IMR-90 (cell line): ENCODE results near the gene MAP2K5.

ENCODE experiments used
- BHLHE40 ChIP-seq: fragments of 150-350 bp; IDR thresholded peaks from 2 replicates; pipeline ENCODE4 v1.6.1; 2016; ENCODE audit warnings: mild to moderate bottlenecking, low read depth, low read length
- CEBPB ChIP-seq: IDR thresholded peaks from 2 replicates; pipeline ENCODE4 v1.6.1; 2012; ENCODE audit warnings: low read depth, low read length, improper control_type of control experiment
- CHD1 ChIP-seq: IDR thresholded peaks from 2 replicates; pipeline ENCODE4 v1.6.1; 2012; ENCODE audit warnings: low read depth, low read length, improper control_type of control experiment
- FOS ChIP-seq: fragments of 150-350 bp; IDR thresholded peaks from 2 replicates; pipeline ENCODE4 v1.6.1; 2016; ENCODE audit warnings: low read depth, low read length
- MAFK ChIP-seq: IDR thresholded peaks from 2 replicates; pipeline ENCODE4 v1.6.1; 2012; ENCODE audit warnings: low read depth, low read length, improper control_type of control experiment
- NFE2L2 ChIP-seq: fragments of 150-350 bp; IDR thresholded peaks from 2 replicates; pipeline ENCODE4 v1.6.1; 2016; ENCODE audit warnings: low read depth, mild to moderate bottlenecking, low read length
- POLR2A ChIP-seq: IDR thresholded peaks from 2 replicates; pipeline ENCODE4 v1.6.1; 2012; ENCODE audit warnings: mild to moderate bottlenecking, low read depth, low read length
- RAD21 ChIP-seq: IDR thresholded peaks from 2 replicates; pipeline ENCODE4 v1.6.1; 2012; ENCODE audit warnings: low read length, improper control_type of control experiment
- RCOR1 ChIP-seq: IDR thresholded peaks from 2 replicates; pipeline ENCODE4 v1.6.1; 2012; ENCODE audit warnings: mild to moderate bottlenecking, low read length, improper control_type of control experiment; ENCODE audit not compliant: insufficient replicate concordance
- RFX5 ChIP-seq: IDR thresholded peaks from 2 replicates; pipeline ENCODE4 v1.8.0; 2012; ENCODE audit warnings: low read depth, mild to moderate bottlenecking, low read length, moderate library complexity
- SMC3 ChIP-seq: fragments of 150-350 bp; IDR thresholded peaks from 2 replicates; pipeline ENCODE4 v1.6.1; 2016; ENCODE audit warnings: low read depth, mild to moderate bottlenecking, antibody characterized with exemption, low read length, moderate library complexity
- TF ChIP-seq, protein P1 (sequence below): fragments of 150-350 bp; IDR thresholded peaks from 2 replicates; pipeline ENCODE4 v1.6.1; 2017; ENCODE audit warnings: mild to moderate bottlenecking, antibody characterized with exemption, low read length, low read depth
- TF ChIP-seq, protein P2 (sequence below): conservative IDR thresholded peaks from 2 replicates; pipeline ENCODE4 v1.5.1; 2012; ENCODE audit warnings: mild to moderate bottlenecking, low read depth, low read length, improper control_type of control experiment
- TF ChIP-seq, protein P3 (sequence below): fragments of 150-350 bp; IDR thresholded peaks from 2 replicates; pipeline ENCODE4 v1.6.1; 2016; ENCODE audit warnings: low read depth, mild to moderate bottlenecking, low read length, moderate library complexity, borderline replicate concordance

DNA sequence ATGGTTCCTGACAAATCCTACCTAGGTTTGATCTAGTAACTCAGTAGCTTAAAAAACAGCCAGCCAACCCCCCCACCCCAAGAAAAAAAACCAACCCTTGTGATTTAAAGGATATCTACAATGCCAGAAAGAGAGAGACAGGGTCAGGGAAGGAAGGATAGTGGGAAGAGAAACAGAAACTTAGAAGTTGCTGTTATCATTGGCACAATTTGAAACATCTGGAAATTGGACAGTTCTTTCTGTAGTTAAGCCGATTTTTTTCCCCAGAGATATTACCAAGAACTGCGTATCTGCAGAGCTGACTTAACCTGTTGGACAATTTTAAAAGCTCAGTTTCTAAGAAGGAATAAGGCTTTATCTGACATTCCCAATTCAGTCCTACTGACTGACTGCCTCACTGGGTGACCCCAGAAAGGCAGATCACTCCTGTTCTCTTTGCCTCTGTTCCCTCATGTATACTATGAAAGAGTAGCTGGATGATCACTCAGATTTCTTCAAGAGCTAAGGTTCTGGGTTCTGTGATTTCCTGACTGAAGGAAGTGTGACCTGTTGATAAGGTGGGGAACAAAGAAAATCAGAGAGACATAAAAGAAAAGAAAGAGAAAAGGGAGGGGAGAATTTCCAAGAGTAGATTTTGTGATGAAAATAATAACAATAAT, 128.3 kb downstream of the MAP2K5 start:
- TF ChIP-seq NFE2L2 (no peak), RFX5 (no peak), POLR2A (no peak), CHD1 (no peak), RAD21 (no peak), BHLHE40 (no peak), MAFK (no peak), CEBPB (no peak), RCOR1 (no peak), FOS (no peak), SMC3 (no peak)
- TF ChIP-seq, protein P1, sequence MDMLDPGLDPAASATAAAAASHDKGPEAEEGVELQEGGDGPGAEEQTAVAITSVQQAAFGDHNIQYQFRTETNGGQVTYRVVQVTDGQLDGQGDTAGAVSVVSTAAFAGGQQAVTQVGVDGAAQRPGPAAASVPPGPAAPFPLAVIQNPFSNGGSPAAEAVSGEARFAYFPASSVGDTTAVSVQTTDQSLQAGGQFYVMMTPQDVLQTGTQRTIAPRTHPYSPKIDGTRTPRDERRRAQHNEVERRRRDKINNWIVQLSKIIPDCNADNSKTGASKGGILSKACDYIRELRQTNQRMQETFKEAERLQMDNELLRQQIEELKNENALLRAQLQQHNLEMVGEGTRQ = no peak
- TF ChIP-seq, protein P2, sequence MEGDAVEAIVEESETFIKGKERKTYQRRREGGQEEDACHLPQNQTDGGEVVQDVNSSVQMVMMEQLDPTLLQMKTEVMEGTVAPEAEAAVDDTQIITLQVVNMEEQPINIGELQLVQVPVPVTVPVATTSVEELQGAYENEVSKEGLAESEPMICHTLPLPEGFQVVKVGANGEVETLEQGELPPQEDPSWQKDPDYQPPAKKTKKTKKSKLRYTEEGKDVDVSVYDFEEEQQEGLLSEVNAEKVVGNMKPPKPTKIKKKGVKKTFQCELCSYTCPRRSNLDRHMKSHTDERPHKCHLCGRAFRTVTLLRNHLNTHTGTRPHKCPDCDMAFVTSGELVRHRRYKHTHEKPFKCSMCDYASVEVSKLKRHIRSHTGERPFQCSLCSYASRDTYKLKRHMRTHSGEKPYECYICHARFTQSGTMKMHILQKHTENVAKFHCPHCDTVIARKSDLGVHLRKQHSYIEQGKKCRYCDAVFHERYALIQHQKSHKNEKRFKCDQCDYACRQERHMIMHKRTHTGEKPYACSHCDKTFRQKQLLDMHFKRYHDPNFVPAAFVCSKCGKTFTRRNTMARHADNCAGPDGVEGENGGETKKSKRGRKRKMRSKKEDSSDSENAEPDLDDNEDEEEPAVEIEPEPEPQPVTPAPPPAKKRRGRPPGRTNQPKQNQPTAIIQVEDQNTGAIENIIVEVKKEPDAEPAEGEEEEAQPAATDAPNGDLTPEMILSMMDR = no peak
- TF ChIP-seq, protein P3, sequence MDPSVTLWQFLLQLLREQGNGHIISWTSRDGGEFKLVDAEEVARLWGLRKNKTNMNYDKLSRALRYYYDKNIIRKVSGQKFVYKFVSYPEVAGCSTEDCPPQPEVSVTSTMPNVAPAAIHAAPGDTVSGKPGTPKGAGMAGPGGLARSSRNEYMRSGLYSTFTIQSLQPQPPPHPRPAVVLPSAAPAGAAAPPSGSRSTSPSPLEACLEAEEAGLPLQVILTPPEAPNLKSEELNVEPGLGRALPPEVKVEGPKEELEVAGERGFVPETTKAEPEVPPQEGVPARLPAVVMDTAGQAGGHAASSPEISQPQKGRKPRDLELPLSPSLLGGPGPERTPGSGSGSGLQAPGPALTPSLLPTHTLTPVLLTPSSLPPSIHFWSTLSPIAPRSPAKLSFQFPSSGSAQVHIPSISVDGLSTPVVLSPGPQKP = no peak
